ENCODE measurements around the gene NKX2-2. TPM values are rescaled to one million over a fixed set of nuclear protein-coding genes. Genes with fewer than 3 reads are reported as not detected.

Gene NKX2-2
- total RNA-seq, 1 experiment from 2014 or later: not detected

- TF ChIP-seq ATF6 (CRISPR knock-in tag; IDR thresholded peaks at IDR 0.05) (no peak), ZNF671 (CRISPR knock-in tag; IDR thresholded peaks at IDR 0.05) (no peak), STAT6 (CRISPR knock-in tag; conservative IDR thresholded peaks at IDR 0.05; ENCODE audit: low read depth) (no peak), ERG (CRISPR knock-in tag; IDR thresholded peaks at IDR 0.05) (no peak), SOX15 (CRISPR knock-in tag; IDR thresholded peaks at IDR 0.05) (no peak), ZNF423 (CRISPR knock-in tag; IDR thresholded peaks at IDR 0.05) (no peak), GTF2I (CRISPR knock-in tag; conservative IDR thresholded peaks at IDR 0.05) (no peak), ESRRA (CRISPR knock-in tag; IDR thresholded peaks at IDR 0.05; ENCODE audit: borderline replicate concordance) (no peak)
- TF ChIP-seq, protein P1, sequence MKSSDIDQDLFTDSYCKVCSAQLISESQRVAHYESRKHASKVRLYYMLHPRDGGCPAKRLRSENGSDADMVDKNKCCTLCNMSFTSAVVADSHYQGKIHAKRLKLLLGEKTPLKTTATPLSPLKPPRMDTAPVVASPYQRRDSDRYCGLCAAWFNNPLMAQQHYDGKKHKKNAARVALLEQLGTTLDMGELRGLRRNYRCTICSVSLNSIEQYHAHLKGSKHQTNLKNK (CRISPR knock-in tag; IDR thresholded peaks at IDR 0.05): no peak
Observed at GRCh38 chr20:21516180-21516567, 2.3 kb upstream of the NKX2-2 start (continued).

DNA sequence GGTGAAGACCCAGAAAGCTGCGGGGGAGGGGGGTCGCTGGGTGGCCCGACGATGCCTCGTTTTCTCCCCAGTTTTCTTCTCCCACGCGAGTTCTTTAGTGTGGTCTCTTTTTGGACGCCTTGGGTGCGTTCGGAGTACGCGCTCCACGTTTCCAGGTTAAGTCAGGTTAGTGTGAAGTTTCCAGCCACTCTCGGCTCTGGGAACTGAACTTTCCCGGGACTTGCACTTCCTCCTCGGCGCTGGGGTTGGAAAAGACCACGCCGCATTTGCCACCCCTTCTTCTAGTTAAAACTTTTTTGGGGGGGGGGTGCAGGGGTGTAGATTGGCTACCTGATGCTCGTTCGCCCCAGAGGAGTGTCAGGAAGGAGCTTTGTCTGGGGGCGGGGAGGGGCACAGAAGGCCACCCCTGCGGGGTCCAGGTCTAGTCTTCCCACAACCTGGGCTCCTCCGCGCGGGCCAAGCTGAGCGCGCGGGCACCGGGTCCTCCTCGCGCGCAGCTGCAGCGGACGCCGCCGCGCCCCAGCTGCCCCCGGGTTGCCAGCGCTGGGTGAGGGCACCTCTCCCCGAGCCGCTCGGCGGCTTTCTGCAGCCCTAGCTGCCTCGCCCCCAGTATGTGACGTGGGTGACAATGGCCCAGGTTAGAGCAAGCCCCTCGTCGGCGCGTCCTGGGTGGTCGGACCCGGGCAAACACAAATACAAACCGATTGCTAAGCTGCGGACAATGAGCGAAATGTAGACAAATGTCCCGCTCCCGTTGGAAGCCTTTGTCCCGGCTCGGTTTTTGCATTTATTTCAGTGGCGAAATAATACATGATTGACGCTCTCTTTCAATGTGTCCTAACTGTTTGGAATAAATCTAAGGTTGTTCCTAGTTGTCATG lies 1.7 kb upstream of the NKX2-2 start:
- Mint-ChIP-seq H3K4me1 (peaks cover 52% of the 10 kb centered on the region), H3K36me3 (no peaks in the 10 kb centered on the region), H3K27me3 (ENCODE audit: low read depth) (peaks cover 93% of the 10 kb centered on the region), H3K4me3 (peak overlapping the region; percentile 66), H3K9me3 (no peaks in the 10 kb centered on the region), H3K27ac (no peak overlapping the region)
- POLR2A ChIA-PET: interaction anchor here (0.6 kb wide), 2 partner anchors 194 to 291 kb away, joined by 3 to 5 read pairs; no protein-coding TSS in a partner anchor
- DNase-seq (ENCODE audit: low spot score) (peak; percentile 55), ATAC-seq (peak; percentile 1; the same call in 1 of the 2 replicates)
- no peak for TF ChIP-seq NFE2L1 (CRISPR knock-in tag; IDR thresholded peaks at IDR 0.05)
- no peak for TF ChIP-seq ATF6 (CRISPR knock-in tag; IDR thresholded peaks at IDR 0.05)
- TF ChIP-seq FOXK1 (CRISPR knock-in tag; IDR thresholded peaks at IDR 0.05): no peak
- TF ChIP-seq ZNF138 (CRISPR knock-in tag; conservative IDR thresholded peaks at IDR 0.05): no peak
- TF ChIP-seq TP53 (CRISPR knock-in tag; IDR thresholded peaks at IDR 0.05): no peak
- CTCF ChIA-PET: interaction anchor here (0.7 to 5.4 kb wide), 8 partner anchors 11 to 672 kb away, joined by 3 to 53 read pairs (median 8); no protein-coding TSS in a partner anchor

Measured in WTC11 (cell line).